Suprapubic skin (tissue), 4 donors: ENCODE measurements around the gene EPHB1. TPM values are rescaled to one million over a fixed set of nuclear protein-coding genes. Genes with fewer than 3 reads are reported as not detected.
"Not testable (repeated sequence)": the region's sequence is repeated elsewhere in the genome, so short reads cannot be mapped to it uniquely, and the experiment has no call there.

Experiments
- DNase-seq, 2 donors: peaks; one replicate each; pipeline ENCODE4 v3.0.0-alpha.2; 2019; ENCODE audit warnings: low spot score in 2 of 2
- H3K27ac ChIP-seq: fragments of 200-600 bp; sonication (generic); one replicate; pipeline ENCODE4 v1.5.1; 2019
- H3K27me3 ChIP-seq: fragments of 200-600 bp; sonication (generic); one replicate; pipeline ENCODE4 v1.5.1; 2019
- H3K36me3 ChIP-seq: fragments of 200-600 bp; sonication (generic); one replicate; pipeline ENCODE4 v1.5.1; 2019
- H3K4me1 ChIP-seq: fragments of 200-600 bp; sonication (generic); one replicate; pipeline ENCODE4 v1.5.1; 2019
- H3K4me3 ChIP-seq: fragments of 200-600 bp; sonication (generic); one replicate; pipeline ENCODE4 v1.5.1; 2019; ENCODE audit warnings: mild to moderate bottlenecking
- H3K9me3 ChIP-seq: fragments of 200-600 bp; sonication (generic); one replicate; pipeline ENCODE4 v1.5.1; 2019
- CTCF ChIP-seq, 2 donors: fragments of 200-600 bp in 1 of 2; fragments of 450-650 bp in 1 of 2; sonication (generic) in 1 of 2; IDR thresholded peaks; one replicate each; pipeline ENCODE4 v1.5.1; 2016 to 2019; ENCODE audit warnings: antibody characterized with exemption in 2 of 2, mild to moderate bottlenecking in 1 of 2, moderate library complexity in 1 of 2
- EP300 ChIP-seq: sonication (generic); formaldehyde crosslinking; IDR thresholded peaks from one replicate; pipeline ENCODE4 v1.6.1; 2017; ENCODE audit warnings: antibody characterized with exemption
- POLR2A ChIP-seq, 2 donors: fragments of 450-650 bp; IDR thresholded peaks; one replicate each; pipeline ENCODE4 v1.6.1; 2017; ENCODE audit warnings: antibody characterized with exemption in 2 of 2, mild to moderate bottlenecking in 2 of 2, moderate library complexity in 2 of 2
- POLR2AphosphoS5 ChIP-seq, 3 donors: sonication (generic); formaldehyde crosslinking; IDR thresholded peaks; one replicate each; pipeline ENCODE4 v1.6.1; 2017; ENCODE audit warnings: antibody characterized with exemption in 3 of 3
- WGBS: methylation state at CpG from one replicate; pipeline ENCODE4 v1.1.5; 2018; 5-methylcytosine and 5-hydroxymethylcytosine counted together
- total RNA-seq, 4 donors: library from RNA; depleted of rRNA; stranded (reverse); fragments of >200 nt; gene quantifications; one replicate each; pipeline ENCODE4 v1.1.0, GENCODE V29; 2016

Gene EPHB1
- total RNA-seq, 4 donors from 2014 or later = 8.5 to 30.7 (median 18.5) TPM

- no peaks in the 10 kb centered on the region for H3K4me1 ChIP-seq
- H3K27ac ChIP-seq = no peak overlapping the region
- TF ChIP-seq EP300 (no peak), POLR2AphosphoS5 (IDR thresholded peaks at IDR 0.05) (no peak), POLR2A (IDR thresholded peaks at IDR 0.05) (no peak), CTCF (IDR thresholded peaks at IDR 0.05) (no peak)
- no peaks in the 10 kb centered on the region for H3K27me3 ChIP-seq
- H3K9me3 ChIP-seq = no peaks in the 10 kb centered on the region
- DNase-seq = peak in 1 of 2 donors; percentile 47
- WGBS = 40% methylated on average over 3 of the region's 3 CpGs
- H3K36me3 ChIP-seq = no peaks in the 10 kb centered on the region
- no peak overlapping the region for H3K4me3 ChIP-seq
Observed at GRCh38 chr3:135103917-135104316, 308.9 kb downstream of the EPHB1 start.

- peak in 1 of 2 donors; percentile 37 for DNase-seq
- Histone ChIP-seq H3K9me3 (no peaks in the 10 kb centered on the region), H3K27me3 (no peaks in the 10 kb centered on the region), H3K27ac (no peak overlapping the region), H3K4me1 (no peaks in the 10 kb centered on the region), H3K36me3 (no peaks in the 10 kb centered on the region), H3K4me3 (no peak overlapping the region)
- TF ChIP-seq POLR2A (IDR thresholded peaks at IDR 0.05) = no peak
- no peak for TF ChIP-seq CTCF (IDR thresholded peaks at IDR 0.05)
- no peak for TF ChIP-seq EP300
- TF ChIP-seq POLR2AphosphoS5 (IDR thresholded peaks at IDR 0.05) = no peak
- WGBS = 44% methylated on average over 2 of the region's 8 CpGs
Observed at GRCh38 chr3:135106445-135106844, 311.4 kb downstream of the EPHB1 start.

GRCh38 chr3:135107043-135107442 lies 312.0 kb downstream of the EPHB1 start:
- no peak overlapping the region for H3K27ac ChIP-seq

GRCh38 chr3:135109681-135110080 lies 314.6 kb downstream of the EPHB1 start:
- TF ChIP-seq CTCF (IDR thresholded peaks at IDR 0.05) (no peak), EP300 (no peak), POLR2A (IDR thresholded peaks at IDR 0.05) (no peak), POLR2AphosphoS5 (IDR thresholded peaks at IDR 0.05) (no peak)
- Histone ChIP-seq H3K27me3 (no peaks in the 10 kb centered on the region), H3K4me1 (no peaks in the 10 kb centered on the region), H3K4me3 (no peak overlapping the region), H3K9me3 (no peaks in the 10 kb centered on the region), H3K36me3 (no peaks in the 10 kb centered on the region), H3K27ac (no peak overlapping the region)
- 74% methylated on average over 8 of the region's 8 CpGs for WGBS
- DNase-seq = no peak

More at GRCh38 chr3:135107043-135107442, 312.0 kb downstream of the EPHB1 start:
- 94% methylated on average over 2 of the region's 2 CpGs for WGBS
- no peak for TF ChIP-seq POLR2AphosphoS5 (IDR thresholded peaks at IDR 0.05)
- TF ChIP-seq CTCF (IDR thresholded peaks at IDR 0.05) = no peak
- TF ChIP-seq POLR2A (IDR thresholded peaks at IDR 0.05) = no peak
- TF ChIP-seq EP300 = no peak
- no peaks in the 10 kb centered on the region for H3K36me3 ChIP-seq
- DNase-seq = no peak
- no peaks in the 10 kb centered on the region for H3K27me3 ChIP-seq
- H3K4me1 ChIP-seq = no peaks in the 10 kb centered on the region
- H3K4me3 ChIP-seq = no peak overlapping the region
- H3K9me3 ChIP-seq = no peaks in the 10 kb centered on the region

GRCh38 chr3:135114551-135114950 lies 319.5 kb downstream of the EPHB1 start:
- not testable (repeated sequence) for H3K27ac ChIP-seq, DNase-seq, H3K9me3 ChIP-seq, H3K27me3 ChIP-seq, H3K4me3 ChIP-seq, H3K36me3 ChIP-seq, H3K4me1 ChIP-seq
- WGBS = 90% methylated on average over 4 of the region's 4 CpGs

GRCh38 chr3:135117977-135118376 lies 322.9 kb downstream of the EPHB1 start:
- TF ChIP-seq EP300 (no peak), POLR2AphosphoS5 (IDR thresholded peaks at IDR 0.05) (no peak), POLR2A (IDR thresholded peaks at IDR 0.05) (no peak), CTCF (IDR thresholded peaks at IDR 0.05) (no peak)
- DNase-seq = peak in 1 of 2 donors; percentile 50
- Histone ChIP-seq H3K27me3 (no peaks in the 10 kb centered on the region), H3K36me3 (no peaks in the 10 kb centered on the region), H3K4me3 (no peak overlapping the region), H3K4me1 (no peaks in the 10 kb centered on the region), H3K27ac (no peak overlapping the region), H3K9me3 (no peaks in the 10 kb centered on the region)
- WGBS = no CpG with 5 or more reads among the region's 5 CpGs
